ENCODE results near the gene SNTG2.
A peak's percentile ranks its signal among the peaks of the same experiment; 100 is the strongest.
"Not testable (repeated sequence)": the region's sequence is repeated elsewhere in the genome, so short reads cannot be mapped to it uniquely, and the experiment has no call there.

The SNTG2 gene

DNA sequence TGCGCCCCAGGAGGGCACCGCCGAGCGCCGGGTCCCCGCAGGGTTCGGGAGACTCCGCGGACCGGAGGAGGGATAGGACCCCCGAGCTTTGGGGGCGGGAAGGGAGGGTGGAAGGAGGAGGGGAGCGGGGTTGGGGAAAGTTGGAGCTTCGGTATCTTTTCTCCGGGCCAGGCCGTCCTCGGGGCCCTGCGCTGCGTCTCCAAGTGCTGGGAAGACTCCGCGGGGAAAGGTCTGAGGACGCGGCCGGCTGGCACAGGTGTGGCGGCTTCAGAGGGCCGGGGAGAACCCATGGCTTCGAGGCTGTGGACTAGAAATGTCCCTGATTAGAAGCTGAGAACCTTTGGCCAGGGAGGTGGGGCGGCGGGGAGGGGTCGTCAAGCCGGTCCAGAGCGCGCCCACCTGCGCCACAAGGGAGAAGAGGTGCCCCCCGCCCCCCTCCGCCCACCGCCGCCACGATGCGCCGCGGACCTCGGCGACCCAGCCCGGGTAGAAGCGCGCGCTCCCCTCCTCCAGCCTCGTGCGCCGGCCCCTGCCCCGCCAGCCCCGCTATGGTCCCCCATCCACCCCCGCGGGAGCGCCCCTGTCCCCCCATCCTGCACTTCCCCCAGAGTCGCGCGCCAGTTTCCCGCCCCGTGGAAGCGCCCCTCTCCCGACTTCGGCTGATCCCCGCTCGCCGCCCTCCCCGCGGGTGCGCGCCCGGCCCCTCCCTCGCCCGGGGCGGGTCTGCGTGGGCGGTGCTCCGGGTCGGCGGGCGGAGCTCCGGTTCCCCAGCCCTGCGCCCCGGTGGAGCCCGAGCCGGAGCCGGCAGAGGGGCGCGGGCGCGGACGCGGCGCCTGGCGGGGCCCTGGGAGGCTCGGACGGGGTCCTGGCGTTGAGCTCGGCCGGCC is at the start of gene SNTG2:
Gene SNTG2 (plus strand): TSS at position 770 of the 887 bp plus-strand sequence. CDS start 148 bp downstream, outside the sequence.
- peak; percentile 53 to 67 for DNase-seq

DNA sequence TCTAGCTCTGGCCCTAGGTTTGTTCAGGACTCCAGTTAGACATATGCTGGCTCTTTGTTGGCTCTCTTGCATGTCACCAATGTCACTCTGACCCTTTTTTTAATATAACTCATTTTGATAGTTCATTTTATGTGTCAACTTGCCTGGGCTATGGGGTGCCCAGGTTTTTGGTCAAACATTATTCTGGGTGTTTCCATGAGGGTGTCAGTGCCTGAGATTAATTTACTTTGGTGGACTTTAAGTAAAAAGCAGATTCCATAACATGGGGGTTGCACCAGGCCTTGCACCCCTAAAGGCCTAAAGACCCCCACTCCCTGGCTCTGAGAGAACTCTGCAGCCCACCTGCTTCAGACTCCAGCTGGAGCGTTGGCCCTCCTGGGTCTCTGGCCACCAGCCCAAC is 48.1 kb upstream of the SNTG2 start:
- DNase-seq = no peak

DNA sequence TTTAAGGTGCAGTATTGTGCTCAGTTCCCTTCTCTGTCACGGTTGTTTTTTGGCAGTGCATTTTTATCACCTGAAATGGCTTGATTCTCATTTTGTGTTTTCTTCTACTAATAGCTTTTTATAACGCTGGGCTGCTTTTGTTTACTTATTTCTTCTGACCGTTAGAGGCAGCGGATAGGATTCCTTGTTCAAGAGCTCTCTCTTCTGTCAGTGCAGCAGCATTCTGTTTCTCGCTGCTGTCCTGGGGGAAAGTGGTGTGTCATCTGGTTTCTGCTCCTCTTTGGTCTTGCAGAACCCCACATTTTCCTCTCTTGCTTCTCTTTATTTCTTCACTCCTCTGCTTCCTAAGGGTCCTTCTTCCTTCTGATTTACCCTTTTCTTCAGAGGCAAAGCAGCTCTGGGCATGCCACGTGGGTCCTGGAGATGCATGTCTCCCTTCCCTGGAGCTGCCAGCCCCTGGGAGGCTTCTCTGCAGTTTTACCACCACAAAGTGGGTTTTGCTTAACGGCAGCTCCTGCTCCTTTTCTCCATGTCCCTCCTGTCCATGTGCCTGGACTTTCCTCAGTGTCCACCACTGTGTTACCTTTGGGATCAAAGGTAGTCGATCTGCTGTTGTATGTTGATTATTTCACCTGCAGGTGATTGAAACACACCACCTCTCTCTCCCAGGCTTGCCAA is 47.3 kb upstream of the SNTG2 start:
- DNase-seq = no peak

DNA sequence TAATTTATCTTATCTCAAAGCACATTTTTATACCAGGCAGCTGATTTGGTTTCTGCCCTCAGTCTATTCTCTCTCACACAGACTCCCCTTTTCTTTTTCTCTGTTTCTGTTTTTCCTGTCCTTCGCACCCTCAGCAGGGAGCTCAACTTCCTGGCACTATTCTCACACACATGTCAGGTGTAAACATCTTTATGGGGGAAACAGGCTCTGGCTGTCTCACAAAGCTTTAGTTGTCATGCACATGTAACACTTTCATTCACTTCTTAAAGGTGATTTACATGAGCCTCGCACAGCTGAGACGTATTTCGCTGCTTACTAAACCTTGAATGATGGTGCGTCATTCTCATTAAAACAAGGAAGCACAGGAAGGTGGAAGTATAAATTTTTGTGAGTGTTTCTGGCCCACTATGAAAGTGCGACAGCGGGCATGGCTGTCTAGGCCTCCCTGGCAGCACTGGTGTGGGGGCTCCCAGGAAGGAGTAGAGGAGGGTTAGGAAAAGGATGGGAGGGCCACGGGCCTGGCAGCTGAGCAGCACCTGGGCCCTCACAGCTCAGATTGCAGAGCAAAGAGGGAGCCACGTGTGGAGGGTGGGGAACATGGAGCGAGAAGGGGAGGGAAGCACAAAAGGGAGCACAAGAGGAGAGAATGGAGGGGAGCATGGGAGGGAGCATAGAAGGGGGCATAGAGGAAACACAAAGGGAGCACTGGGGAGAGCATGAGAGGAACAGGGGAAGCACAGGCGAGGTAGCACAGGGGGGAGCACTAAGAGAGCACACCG is 46.2 kb upstream of the SNTG2 start:
- DNase-seq = no peak

DNA sequence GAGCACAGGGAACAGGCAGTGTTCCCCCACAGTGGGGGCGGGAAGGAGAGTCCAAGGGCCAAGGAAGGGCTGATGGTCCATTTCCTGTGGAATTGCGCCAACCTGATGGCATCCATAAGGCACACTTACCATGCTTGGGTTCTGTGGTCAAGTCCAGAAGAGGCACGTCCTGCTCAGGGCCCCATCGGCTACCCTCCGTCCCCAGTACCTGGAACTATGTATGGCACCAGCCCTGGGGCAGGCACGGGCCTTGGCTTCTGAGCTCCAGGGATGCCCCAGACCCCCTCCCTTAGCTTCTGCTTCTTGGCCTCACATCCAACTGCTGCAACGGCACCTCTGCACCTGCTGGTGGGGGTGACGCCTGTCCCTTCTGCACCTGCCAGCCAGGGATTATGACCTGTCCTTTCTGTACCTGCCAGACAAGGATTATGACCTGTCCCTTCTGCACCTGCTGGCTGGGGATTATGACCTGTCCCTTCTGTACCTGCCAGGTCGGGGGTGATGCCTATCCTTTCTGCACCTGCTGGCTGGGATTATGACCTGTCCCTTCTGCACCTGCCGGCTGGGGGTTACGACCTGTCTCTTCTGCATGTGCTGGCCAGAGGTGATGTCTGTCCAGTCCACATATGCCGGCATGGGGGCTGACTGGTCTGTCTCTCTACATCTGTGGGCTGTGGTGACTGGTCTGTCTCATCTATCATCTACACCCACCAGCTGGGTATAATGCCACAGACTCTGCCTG is 45.4 kb upstream of the SNTG2 start:
- DNase-seq = no peak

DNA sequence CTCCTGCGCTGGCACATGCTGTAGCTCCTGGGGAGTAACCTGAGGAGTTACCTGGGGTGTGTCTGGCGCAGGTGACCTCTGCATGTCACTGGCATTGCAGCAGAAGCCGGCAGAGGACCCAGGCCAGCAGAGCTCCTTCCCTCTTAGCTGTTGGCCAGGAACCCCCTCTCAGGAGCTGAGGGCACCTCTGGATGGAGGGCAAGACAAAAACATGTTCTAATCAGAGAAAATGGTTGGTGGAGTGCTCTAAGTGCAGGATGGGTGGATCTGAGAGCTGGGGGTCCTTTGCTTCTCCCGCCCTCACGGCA is 44.9 kb upstream of the SNTG2 start:
- no peak for DNase-seq

DNA sequence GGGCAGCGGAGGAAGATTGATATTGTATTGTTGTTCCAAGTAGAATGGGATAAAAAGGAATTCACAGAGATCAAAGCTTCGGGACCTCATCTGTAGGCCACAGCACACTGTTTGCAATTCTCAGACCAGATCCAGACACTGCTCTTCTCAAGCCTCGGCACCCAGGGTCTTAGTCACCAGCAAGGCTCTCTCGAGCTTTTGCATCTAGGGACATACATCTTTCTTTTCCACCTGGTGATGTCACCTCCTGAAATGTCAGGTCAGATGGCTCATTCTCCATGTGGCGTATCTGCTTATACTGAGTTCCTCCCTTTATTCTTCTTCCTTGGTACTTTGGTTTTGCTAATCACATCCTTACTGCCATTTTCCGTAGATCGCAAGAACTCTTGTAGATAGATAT is 42.9 kb upstream of the SNTG2 start:
- DNase-seq = no peak

DNA sequence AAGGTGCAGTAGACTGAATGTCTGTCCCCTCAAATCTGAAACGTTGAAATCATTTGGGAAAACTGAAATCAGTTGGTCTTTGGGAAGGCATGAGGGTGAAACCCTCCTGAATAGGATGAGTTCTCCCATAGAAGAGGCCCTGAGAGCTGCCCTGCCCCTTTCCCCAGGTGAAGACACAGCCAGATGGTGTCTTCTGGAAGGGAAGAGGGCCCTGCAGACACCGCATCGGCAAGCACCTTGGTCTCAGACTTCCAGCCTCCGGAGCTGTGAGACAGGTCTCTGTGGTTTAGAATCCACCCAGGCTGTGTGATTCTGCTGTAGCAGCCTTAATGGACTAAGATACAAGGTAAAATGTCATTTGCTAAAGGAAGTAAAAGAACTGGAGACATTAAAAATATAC is 42.1 kb upstream of the SNTG2 start:
- no peak for DNase-seq

DNA sequence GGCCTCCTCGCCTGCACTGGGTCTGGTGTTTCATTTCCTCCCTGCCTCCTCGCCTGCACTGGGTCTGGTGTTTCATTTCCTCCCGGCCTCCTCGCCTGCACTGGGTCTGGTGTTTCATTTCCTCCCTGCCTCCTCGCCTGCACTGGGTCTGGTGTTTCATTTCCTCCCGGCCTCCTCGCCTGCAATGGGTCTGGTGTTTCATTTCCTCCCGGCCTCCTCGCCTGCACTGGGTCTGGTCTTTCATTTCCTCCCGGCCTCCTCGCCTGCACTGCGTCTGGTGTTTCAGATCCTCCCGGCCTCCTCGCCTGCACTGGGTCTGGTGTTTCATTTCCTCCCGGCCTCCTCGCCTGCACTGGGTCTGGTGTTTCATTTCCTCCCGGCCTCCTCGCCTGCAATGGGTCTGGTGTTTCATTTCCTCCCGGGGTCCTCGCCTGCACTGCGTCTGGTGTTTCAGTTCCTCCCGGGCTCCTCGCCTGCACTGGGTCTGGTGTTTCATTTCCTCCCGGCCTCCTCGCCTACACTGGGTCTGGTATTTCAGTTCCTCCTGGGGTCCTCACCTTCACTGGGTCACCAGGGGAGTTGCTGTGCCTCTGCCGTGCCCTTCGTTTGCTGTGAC is 40.8 kb upstream of the SNTG2 start:
- DNase-seq = not testable (repeated sequence)

DNA sequence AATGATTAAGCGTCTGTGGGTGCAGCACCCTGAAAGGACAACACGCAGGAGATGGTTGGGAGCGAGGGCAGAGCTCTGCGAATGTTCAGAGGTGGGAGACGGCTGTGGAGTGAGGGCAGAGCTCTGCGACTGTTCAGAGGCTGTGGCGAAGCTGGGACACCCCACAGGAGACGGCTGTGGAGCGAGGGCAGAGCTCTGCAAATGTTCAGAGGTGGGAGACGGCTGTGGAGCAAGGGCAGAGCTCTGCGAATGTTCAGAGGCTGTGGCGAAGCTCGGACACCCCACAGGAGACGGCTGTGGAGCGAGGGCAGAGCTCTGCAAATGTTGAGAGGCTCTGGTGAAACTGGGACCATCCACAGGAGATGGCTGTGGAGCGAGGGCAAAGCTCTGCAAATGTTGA is 40.0 kb upstream of the SNTG2 start:
- no peak for DNase-seq

DNA sequence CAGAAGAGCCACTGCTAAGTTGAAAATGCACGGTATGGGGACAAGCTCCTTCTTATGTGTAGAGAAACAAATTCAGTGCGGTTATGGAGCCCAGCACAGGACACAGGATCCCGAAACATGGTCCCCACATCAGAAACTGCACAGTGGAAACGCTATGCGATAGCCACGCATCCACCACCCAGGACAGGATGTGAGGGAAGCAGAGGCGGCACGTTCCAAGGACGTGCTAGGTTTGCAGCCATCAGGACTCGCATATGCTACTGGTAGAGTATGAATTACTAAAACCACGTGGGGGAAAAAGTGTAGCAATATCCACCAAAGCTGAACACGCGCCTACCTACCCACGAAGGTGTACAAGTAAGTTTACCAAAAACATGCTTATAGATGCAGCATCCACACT is 34.7 kb upstream of the SNTG2 start:
- no peak for DNase-seq

DNA sequence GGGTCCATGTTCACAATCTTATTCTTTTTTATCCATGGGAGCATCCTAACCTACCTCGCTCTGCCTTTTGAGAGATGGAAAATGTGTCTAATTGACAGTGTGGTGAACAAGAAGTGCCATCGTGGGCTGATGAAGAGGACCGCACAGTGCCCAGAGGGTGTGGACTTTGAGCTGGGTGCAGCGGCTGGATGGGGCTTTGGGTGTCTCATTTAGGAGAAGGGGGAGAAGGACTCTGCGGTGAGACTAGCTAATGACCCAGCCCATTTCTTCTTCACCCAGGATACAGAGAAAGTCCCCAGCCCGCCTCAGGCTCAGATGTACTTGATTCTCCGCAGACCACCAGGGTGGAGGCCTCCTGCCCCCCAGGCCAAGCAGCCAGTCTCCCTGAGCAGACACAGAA is 33.7 kb upstream of the SNTG2 start:
- no peak for DNase-seq

DNA sequence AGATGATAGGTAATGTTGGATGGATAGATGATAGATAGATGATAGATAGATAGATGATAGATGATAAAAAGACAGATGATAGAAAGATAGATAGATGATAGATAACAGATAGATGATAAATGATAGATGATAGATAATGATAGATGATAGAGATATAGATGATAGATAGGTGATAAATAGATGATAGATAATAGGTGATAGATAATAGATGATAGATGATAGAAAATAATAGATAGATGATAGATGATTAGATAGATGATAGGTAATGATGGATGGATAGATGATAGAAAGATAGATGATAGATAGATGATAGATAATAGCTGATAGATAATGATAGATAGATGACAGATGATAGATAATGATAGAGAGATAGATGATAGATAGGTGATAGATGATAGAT is 31.0 kb upstream of the SNTG2 start:
- DNase-seq = no peak

DNA sequence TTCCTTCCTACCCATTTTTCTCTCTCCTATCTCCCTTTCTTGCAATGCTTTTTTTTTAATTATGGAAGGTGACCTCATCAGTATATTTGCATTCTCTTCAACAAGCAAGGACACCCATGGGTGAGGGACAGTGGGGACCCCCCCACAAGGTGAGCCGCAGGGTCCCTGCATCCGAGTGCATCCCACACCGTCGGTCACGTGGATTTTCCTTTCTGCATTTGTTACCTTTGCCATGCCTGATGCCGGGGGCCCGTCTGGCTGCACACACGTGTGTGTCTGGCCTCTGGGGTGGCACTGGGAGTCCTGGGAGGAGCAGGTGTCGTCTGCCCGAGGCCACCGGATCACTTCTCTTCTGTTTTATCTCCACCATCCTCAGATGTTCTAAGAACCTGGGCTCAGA is 30.1 kb upstream of the SNTG2 start:
- no peak for DNase-seq

DNA sequence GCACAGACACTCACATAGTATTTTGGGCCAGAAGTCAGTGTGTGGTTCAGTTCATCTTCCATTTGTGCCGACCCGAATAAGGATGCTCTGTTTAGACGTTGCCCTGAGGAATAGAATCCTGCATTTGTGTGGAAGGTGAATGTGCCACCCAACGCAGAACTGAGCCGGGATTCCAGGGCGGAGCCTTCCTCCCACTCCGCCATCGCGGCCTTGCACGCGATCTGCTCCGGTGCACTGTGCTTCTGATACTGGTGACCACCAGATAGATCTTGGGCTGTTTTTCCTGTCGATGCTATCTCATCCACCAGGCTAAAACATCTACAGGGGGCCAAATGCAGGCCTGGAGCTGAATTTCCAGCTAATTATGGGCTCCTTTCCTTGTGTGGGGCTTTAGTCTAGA is 29.6 kb upstream of the SNTG2 start:
- DNase-seq = no peak

DNA sequence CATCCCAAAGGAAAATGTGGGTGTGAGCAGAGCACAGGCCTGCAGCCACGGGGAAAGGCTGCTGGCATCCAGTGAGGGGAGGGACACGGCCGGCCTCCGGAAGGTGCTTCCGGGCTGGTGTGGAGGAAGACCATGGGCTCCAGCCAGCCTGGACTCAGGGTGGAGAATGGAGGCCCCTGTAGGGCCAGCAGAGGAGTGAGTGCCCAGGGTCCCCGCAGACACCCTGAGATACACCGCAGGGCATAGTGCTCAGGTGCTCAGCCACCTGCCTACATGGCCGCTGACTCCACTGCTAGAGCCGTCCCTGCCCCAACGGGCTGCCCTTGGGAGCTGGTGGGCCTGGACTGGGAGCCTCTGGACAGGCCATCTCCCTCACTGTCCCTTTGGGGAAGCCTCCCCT is 28.5 kb upstream of the SNTG2 start:
- DNase-seq = no peak

DNA sequence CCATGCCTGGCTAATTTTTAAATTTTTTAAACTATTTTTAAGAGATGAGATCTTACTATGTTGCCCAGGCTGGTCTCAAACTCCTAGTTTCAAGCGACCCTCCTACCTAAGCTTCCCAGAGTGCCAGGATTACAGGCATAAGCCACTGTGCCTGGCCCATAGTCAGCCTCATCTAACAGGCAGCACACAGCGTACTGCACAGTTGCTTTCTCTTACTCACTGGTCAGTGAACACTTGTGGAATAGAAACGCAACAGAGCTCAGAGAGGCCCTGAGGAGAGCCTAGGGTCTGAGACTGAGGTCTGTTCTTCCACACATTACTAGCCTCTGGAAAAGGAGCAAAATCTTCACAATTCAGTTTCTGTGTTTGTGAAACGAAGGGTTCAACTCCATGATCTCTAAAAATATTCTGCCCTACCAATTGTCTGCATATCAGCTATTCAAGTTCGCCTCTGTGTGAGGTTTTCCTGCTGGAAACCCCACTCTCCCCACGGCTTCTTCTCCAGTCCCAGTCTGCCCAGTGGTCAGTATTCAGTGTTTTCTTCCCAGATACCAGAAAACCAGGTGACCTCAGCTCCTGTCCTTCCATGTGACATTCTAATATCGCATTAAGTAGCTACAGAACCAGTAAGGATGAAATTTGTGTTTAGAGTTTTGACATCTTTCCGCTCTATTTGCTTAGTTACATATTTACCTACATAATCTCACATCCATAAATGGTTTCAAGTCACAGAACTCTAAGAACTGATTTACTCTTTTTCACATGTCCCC is 26.6 kb upstream of the SNTG2 start:
- no peak for DNase-seq

DNA sequence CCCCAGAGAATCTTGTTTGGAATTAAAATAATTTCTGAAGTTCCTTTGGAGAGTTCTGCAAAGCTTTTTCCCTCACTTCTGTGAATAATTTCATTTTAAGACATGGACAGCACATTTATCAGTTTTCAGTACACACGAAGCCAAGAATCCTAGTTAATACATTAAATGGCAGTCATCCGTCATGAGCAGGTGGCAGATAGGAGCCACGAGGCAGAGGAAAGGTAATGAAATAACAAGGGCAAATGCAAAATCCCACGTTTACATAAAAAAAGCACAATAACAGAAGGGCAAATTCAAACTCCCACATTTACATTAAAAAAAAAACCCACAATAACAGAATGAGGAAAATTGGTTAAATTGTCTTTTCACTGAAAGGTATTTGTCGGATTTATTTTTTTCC is 25.9 kb upstream of the SNTG2 start:
- no peak for DNase-seq

DNA sequence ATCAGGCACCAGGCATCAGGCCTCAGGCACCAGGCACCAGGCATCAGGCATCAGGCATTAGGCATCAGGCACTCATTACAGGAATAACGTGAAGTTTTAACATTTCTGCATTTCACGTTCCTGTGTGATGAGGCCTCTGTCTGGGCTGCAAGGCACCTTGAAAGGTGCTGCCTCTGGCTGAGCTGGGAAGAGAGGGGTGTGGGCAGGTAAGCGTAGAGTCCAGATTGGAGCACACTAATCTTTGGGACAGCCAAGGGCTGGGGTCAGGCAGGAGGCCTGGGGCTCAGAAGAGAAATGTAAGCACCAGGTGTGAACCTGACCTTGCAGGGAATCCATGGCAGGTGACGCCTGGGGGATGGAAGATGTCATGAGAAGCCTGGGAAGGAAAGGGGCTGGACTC is 25.3 kb upstream of the SNTG2 start:
- no peak for DNase-seq

DNA sequence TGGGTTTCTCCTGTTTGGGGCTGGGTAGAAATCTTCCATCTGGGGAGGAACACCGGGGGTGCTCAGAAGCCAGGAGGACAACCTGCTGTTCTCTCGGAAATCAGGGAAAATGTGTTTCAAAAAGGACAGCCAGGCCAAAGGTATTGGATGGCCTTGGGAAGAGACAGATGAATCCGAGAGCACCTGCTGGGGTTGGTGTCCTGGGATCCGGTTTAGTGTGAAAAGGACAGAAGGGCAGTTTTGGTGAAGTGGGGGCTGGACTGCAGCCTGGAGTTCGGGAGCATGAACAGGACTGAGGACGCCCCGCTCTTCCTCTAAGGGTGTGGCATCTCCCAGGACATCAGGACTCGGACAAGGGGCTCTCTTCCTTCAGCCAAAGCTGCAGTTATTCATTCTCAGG is 24.9 kb upstream of the SNTG2 start:
- no peak for DNase-seq

DNA sequence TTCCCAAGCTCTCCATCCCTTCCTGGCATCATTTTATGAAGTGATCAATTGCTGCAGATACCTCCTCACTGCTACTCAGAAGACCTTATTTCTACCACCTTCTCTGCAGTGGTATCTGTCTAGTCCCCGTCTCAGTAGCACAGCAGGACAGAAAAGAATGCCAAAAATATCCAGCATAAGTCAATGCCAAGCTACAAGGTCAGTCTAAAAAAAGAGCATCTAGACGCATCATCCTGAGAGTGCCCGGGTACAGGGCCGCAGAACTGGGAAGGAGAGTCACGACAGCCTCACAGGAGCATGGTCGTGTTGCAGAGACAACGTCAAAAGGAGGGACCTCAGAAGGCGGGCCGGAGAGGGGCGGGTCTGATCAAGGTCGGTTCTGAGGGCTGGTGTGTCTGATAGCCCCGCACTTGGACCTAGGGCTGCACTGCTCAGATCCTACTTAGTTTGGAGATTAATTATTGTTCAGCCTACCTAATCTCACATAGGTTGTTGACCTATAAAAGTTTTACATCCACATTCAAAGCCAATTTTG is 24.3 kb upstream of the SNTG2 start:
- DNase-seq = no peak

DNA sequence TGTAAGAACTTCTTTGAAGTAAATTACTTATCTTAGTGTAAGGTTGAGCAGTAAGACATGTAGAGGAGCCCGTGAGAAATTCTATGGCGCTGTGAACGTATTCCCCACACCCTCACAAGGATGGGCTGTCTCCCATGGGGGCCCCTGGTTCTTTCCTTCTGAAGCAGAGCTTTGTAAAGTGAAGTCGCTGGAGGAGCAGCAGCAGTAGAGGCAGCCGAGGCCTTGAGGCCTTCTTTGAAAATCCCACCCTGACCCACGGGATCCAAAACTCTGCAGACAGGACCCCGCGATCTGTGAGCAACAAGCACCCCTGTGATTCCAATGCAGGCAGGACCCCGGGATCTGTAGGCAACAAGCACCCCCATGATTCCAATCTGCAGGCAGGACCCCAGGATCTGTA is 23.8 kb upstream of the SNTG2 start:
- DNase-seq = no peak
